SK-N-SH (cell line): ENCODE results near the gene GAS7. TPM values are rescaled to one million over a fixed set of nuclear protein-coding genes. Genes with fewer than 3 reads are reported as not detected.

Source experiments
- CTCF ChIA-PET: fragments of 300-600, 350-600 bp; formaldehyde crosslinking; extraction: SDS; loops from one replicate; lab custom pipeline; 2021; lab: Yijun Ruan, JAX
- POLR2A ChIA-PET: fragments of 350-600 bp; sonication (Branson Sonifier 250); formaldehyde crosslinking; extraction: SDS; loops from one replicate; lab custom pipeline; 2020; ENCODE audit warnings: antibody characterized with exemption, inconsistent platforms; lab: Yijun Ruan, JAX
- DNase-seq: peaks from one replicate; pipeline ENCODE4 v3.0.0; 2012
- H2AFZ ChIP-seq: fragments of 200-600 bp; sonication (generic); 2 replicates; pipeline ENCODE4 v1.8.1; 2016; ENCODE audit warnings: antibody characterized with exemption, mild to moderate bottlenecking, low read depth
- H3F3A ChIP-seq: fragments of 200-600 bp; sonication (generic); replicated peaks from 2 replicates; pipeline ENCODE3; 2016; ENCODE audit warnings: antibody characterized with exemption, mild to moderate bottlenecking; ENCODE audit not compliant: insufficient read depth
- H3K27ac ChIP-seq, 2 experiments: fragments of 200-500 bp in 1 of 2; fragments of 200-600 bp in 1 of 2; sonication (Bioruptor generic) in 1 of 2; sonication (generic), shearing (Covaris generic) in 1 of 2; 2 replicates each; pipeline versions ENCODE4 v1.5.1 to v1.6.1; 2014 to 2016; ENCODE audit warnings: low read depth in 2 of 2, inconsistent platforms in 1 of 2, low read length in 1 of 2, mild to moderate bottlenecking in 1 of 2, mixed read lengths in 1 of 2
- H3K27me3 ChIP-seq: fragments of 200-600 bp; sonication (generic), shearing (Covaris generic); 2 replicates; pipeline ENCODE4 v1.6.1; 2016; ENCODE audit warnings: mixed run types; ENCODE audit not compliant: insufficient read depth
- H3K36me3 ChIP-seq, 2 experiments: fragments of 200-500 bp in 1 of 2; fragments of 200-600 bp in 1 of 2; sonication (Bioruptor generic) in 1 of 2; sonication (generic) in 1 of 2; replicated peaks in 1 of 2; 2 replicates each; pipeline versions ENCODE3 to v1.5.1; 2014 to 2016; ENCODE audit warnings: low read length in 1 of 2, mild to moderate bottlenecking in 1 of 2; ENCODE audit not compliant: insufficient read depth in 2 of 2, control insufficient read depth in 1 of 2
- H3K4me1 ChIP-seq, 2 experiments: fragments of 200-500 bp in 1 of 2; fragments of 200-600 bp in 1 of 2; sonication (Bioruptor generic) in 1 of 2; sonication (generic), shearing (Covaris generic) in 1 of 2; 2 replicates each; pipeline versions ENCODE4 v1.5.1 to v1.6.1; 2014 to 2016; ENCODE audit warnings: low read depth in 1 of 2, low read length in 1 of 2, mixed run types in 1 of 2; ENCODE audit not compliant: insufficient read depth in 2 of 2, control insufficient read depth in 1 of 2
- H3K4me2 ChIP-seq: fragments of 200-600 bp; sonication (generic), shearing (Covaris generic); 2 replicates; pipeline ENCODE4 v1.6.1; 2017; ENCODE audit warnings: mixed run types
- H3K4me3 ChIP-seq, 2 experiments: fragments of 200-500 bp in 1 of 2; fragments of 200-600 bp in 1 of 2; sonication (Bioruptor generic) in 1 of 2; sonication (generic), shearing (Covaris generic) in 1 of 2; 2 replicates each; pipeline versions ENCODE4 v1.5.1 to v1.8.1; 2014 to 2016; ENCODE audit warnings: low read depth in 2 of 2, inconsistent platforms in 1 of 2, low read length in 1 of 2, mild to moderate bottlenecking in 1 of 2, mixed read lengths in 1 of 2, moderate library complexity in 1 of 2
- H3K79me2 ChIP-seq: fragments of 200-600 bp; sonication (generic); 2 replicates; pipeline ENCODE4 v1.8.1; 2017; ENCODE audit warnings: mild to moderate bottlenecking; ENCODE audit not compliant: insufficient read depth
- H3K9ac ChIP-seq: fragments of 200-600 bp; sonication (generic); 2 replicates; pipeline ENCODE4 v1.6.1; 2017; ENCODE audit warnings: mixed run types
- H3K9me2 ChIP-seq: fragments of 200-600 bp; sonication (generic); 2 replicates; pipeline ENCODE4 v1.6.1; 2017; ENCODE audit warnings: mixed run types
- H3K9me3 ChIP-seq: fragments of 200-600 bp; sonication (generic); 2 replicates; pipeline ENCODE4 v1.6.1; 2017; ENCODE audit warnings: mixed run types, mild to moderate bottlenecking, moderate library complexity
- H4K20me1 ChIP-seq: fragments of 200-600 bp; sonication (generic); 2 replicates; pipeline ENCODE4 v1.6.1; 2017; ENCODE audit warnings: mild to moderate bottlenecking, mixed run types; ENCODE audit not compliant: insufficient read depth
- FOSL2 ChIP-seq: IDR thresholded peaks from 2 replicates; pipeline ENCODE4 v1.4.0; 2012; ENCODE audit warnings: low read depth, mild to moderate bottlenecking, moderate library complexity, borderline replicate concordance
- GABPA ChIP-seq: IDR thresholded peaks from 2 replicates; pipeline ENCODE4 v1.4.0; 2012; ENCODE audit warnings: low read depth, mild to moderate bottlenecking
- IRF3 ChIP-seq: fragments of 150-350 bp; IDR thresholded peaks from 2 replicates; pipeline ENCODE4 v1.6.1; 2016; ENCODE audit warnings: mild to moderate bottlenecking, low read depth, low read length
- JUND ChIP-seq: IDR thresholded peaks from 2 replicates; pipeline ENCODE4 v1.4.0; 2012
- MXI1 ChIP-seq: IDR thresholded peaks from 2 replicates; pipeline ENCODE4 v1.6.1; 2012; ENCODE audit warnings: mild to moderate bottlenecking, low read depth, low read length, improper control_type of control experiment
- NRF1 ChIP-seq: IDR thresholded peaks from 2 replicates; pipeline ENCODE4 v1.6.1; 2012; ENCODE audit warnings: low read depth, mild to moderate bottlenecking, low read length
- PBX3 ChIP-seq: IDR thresholded peaks from 2 replicates; pipeline ENCODE4; 2012
- RCOR1 ChIP-seq: fragments of 150-350 bp; IDR thresholded peaks from 2 replicates; pipeline ENCODE4 v1.6.1; 2017; ENCODE audit warnings: antibody characterized with exemption, low read length
- RFX5 ChIP-seq: IDR thresholded peaks from 2 replicates; pipeline ENCODE4 v1.6.1; 2012; ENCODE audit warnings: mild to moderate bottlenecking, improper control_type of control experiment, low read length
- SIN3A ChIP-seq: IDR thresholded peaks from 2 replicates; pipeline ENCODE4 v1.6.1; 2012; ENCODE audit warnings: low read depth, mild to moderate bottlenecking, low read length, moderate library complexity, borderline replicate concordance
- USF1 ChIP-seq: IDR thresholded peaks from 2 replicates; pipeline ENCODE4 v1.4.0; 2012; ENCODE audit warnings: low read depth, borderline replicate concordance
- YY1 ChIP-seq: IDR thresholded peaks from 2 replicates; pipeline ENCODE4 v1.4.0; 2012; ENCODE audit warnings: low read depth, mild to moderate bottlenecking
- WGBS: methylation state at CpG from one replicate; pipeline ENCODE4 v1.1.6; 2017; ENCODE audit warnings: low lambda C conversion rate; 5-methylcytosine and 5-hydroxymethylcytosine counted together
- polyA plus RNA-seq, 3 experiments: library from polyadenylated mRNA; depleted of rRNA; stranded (reverse); fragments of >200 nt; gene quantifications; 2 replicates each; pipeline ENCODE4 v1.2.3, GENCODE V29; 2012
- TF ChIP-seq, protein P1 (sequence below): IDR thresholded peaks from 2 replicates; pipeline ENCODE4 v1.4.0; 2012; ENCODE audit warnings: low read depth
- TF ChIP-seq, protein P2 (sequence below): fragments of 150-350 bp; IDR thresholded peaks from 2 replicates; pipeline ENCODE4 v1.6.1; 2017; ENCODE audit warnings: antibody characterized with exemption, low read length, low read depth, borderline replicate concordance

GAS7 gene
- polyA plus RNA-seq, 1 of the 3 experiments (the other 2 are of a cell fraction) = 0.12 TPM

- no peak overlapping the region for H3K9ac ChIP-seq
Observed at GRCh38 chr17:9900044-9900594, 298.3 kb downstream of the GAS7 start.

More at GRCh38 chr17:9900044-9900594, 298.3 kb downstream of the GAS7 start:
- H3K79me2 ChIP-seq = no peaks in the 10 kb centered on the region
- no peaks in the 10 kb centered on the region for H3F3A ChIP-seq
- 9% methylated on average over 8 of the region's 8 CpGs for WGBS
- no peak for DNase-seq
- no peaks in the 10 kb centered on the region for H3K4me1 ChIP-seq
- CTCF ChIA-PET = interaction anchor here (0.7 to 1.8 kb wide), 2 partner anchors 10 to 718 kb away, joined by 3 to 7 read pairs; no protein-coding TSS in a partner anchor
- peaks cover 23% of the 10 kb centered on the region; the same call in 1 of the 2 replicates for H3K27me3 ChIP-seq
- H4K20me1 ChIP-seq = no peaks in the 10 kb centered on the region
- H3K4me3 ChIP-seq = no peak overlapping the region
- H2AFZ ChIP-seq = no peak overlapping the region
- H3K4me2 ChIP-seq = peak overlapping the region; percentile 63
- H3K9me3 ChIP-seq = no peaks in the 10 kb centered on the region
- POLR2A ChIA-PET = no interaction called here
- no peak overlapping the region for H3K27ac ChIP-seq
- no peaks in the 10 kb centered on the region for H3K9me2 ChIP-seq
- H3K36me3 ChIP-seq = no peaks in the 10 kb centered on the region
- no peak for TF ChIP-seq FOSL2
- TF ChIP-seq RFX5 = no peak
- TF ChIP-seq YY1 = no peak
- TF ChIP-seq, protein P1, sequence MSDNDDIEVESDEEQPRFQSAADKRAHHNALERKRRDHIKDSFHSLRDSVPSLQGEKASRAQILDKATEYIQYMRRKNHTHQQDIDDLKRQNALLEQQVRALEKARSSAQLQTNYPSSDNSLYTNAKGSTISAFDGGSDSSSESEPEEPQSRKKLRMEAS = no peak
- no peak for TF ChIP-seq RCOR1
- TF ChIP-seq, protein P2, sequence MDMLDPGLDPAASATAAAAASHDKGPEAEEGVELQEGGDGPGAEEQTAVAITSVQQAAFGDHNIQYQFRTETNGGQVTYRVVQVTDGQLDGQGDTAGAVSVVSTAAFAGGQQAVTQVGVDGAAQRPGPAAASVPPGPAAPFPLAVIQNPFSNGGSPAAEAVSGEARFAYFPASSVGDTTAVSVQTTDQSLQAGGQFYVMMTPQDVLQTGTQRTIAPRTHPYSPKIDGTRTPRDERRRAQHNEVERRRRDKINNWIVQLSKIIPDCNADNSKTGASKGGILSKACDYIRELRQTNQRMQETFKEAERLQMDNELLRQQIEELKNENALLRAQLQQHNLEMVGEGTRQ = no peak
- no peak for TF ChIP-seq USF1
- TF ChIP-seq SIN3A = no peak
- no peak for TF ChIP-seq JUND
- TF ChIP-seq GABPA = no peak
- no peak for TF ChIP-seq MXI1
- no peak for TF ChIP-seq IRF3
- TF ChIP-seq PBX3 = no peak
- TF ChIP-seq NRF1 = no peak
